SK-MEL-5 (cell line): ENCODE results near the gene RHBDD1. TPM values are rescaled to one million over a fixed set of nuclear protein-coding genes. Genes with fewer than 3 reads are reported as not detected.
"Not testable (repeated sequence)": the region's sequence is repeated elsewhere in the genome, so short reads cannot be mapped to it uniquely, and the experiment has no call there.

ENCODE experiments used
- DNase-seq: peaks from one replicate; pipeline ENCODE4 v3.0.0-alpha.2; 2016; ENCODE audit warnings: low read depth, low spot score
- in situ Hi-C: cut with HindIII; loops from 2 replicates; pipeline ENCODE4 v1.10.0; 2016; ENCODE audit warnings: low sequenced_read_pairs, high pct_unique_total_duplicates, low pct_unique_long_range_greater_than_20kb
- total RNA-seq: library from RNA; depleted of rRNA; stranded (reverse); fragments of >200 nt; shearing (Covaris generic); gene quantifications from 2 replicates; pipeline ENCODE4 v1.2.3, GENCODE V29; 2014

RHBDD1 gene
- total RNA-seq, 1 experiment from 2014 or later = 13.4 TPM

- in situ Hi-C loops = no loop called here
- DNase-seq = peak; percentile 1
Observed at GRCh38 chr2:226836548-226836885, 663 bp downstream of the RHBDD1 start.

GRCh38 chr2:226837334-226837733 is 1.5 kb downstream of the RHBDD1 start:
- in situ Hi-C loops = no loop called here
- no peak for DNase-seq

- in situ Hi-C loops = no loop called here
Observed at GRCh38 chr2:226837787-226838603, 2.1 kb downstream of the RHBDD1 start.

GRCh38 chr2:226838722-226839121 is 2.9 kb downstream of the RHBDD1 start:
- no peak for DNase-seq
- in situ Hi-C loops = no loop called here

More at GRCh38 chr2:226837787-226838603, 2.1 kb downstream of the RHBDD1 start:
- no peak for DNase-seq

- DNase-seq = no peak
- in situ Hi-C loops = no loop called here
Observed at GRCh38 chr2:226839161-226839560, 3.3 kb downstream of the RHBDD1 start.

GRCh38 chr2:226839951-226840350 is 4.1 kb downstream of the RHBDD1 start:
- in situ Hi-C loops = no loop called here
- DNase-seq = no peak

- DNase-seq, in situ Hi-C loops: not testable (repeated sequence)
Observed at GRCh38 chr2:226843001-226843400, 7.1 kb downstream of the RHBDD1 start.

- no peak for DNase-seq
- in situ Hi-C loops = no loop called here
Observed at GRCh38 chr2:226845386-226846116, 9.7 kb downstream of the RHBDD1 start.

GRCh38 chr2:226847090-226847489 is 11.2 kb downstream of the RHBDD1 start:
- no peak for DNase-seq
- in situ Hi-C loops = no loop called here

GRCh38 chr2:226847511-226847910 is 11.7 kb downstream of the RHBDD1 start:
- in situ Hi-C loops = no loop called here
- DNase-seq = no peak

- DNase-seq = no peak
- in situ Hi-C loops = no loop called here
Observed at GRCh38 chr2:226849349-226849748, 13.5 kb downstream of the RHBDD1 start.

- DNase-seq = no peak
- in situ Hi-C loops = no loop called here
Observed at GRCh38 chr2:226850024-226850423, 14.2 kb downstream of the RHBDD1 start.

- DNase-seq = no peak
- in situ Hi-C loops = no loop called here
Observed at GRCh38 chr2:226855787-226856186, 19.9 kb downstream of the RHBDD1 start.

- in situ Hi-C loops = no loop called here
- DNase-seq = no peak
Observed at GRCh38 chr2:226860087-226860486, 24.2 kb downstream of the RHBDD1 start.

- DNase-seq = no peak
- in situ Hi-C loops = no loop called here
Observed at GRCh38 chr2:226862623-226863022, 26.8 kb downstream of the RHBDD1 start.

- in situ Hi-C loops = no loop called here
Observed at GRCh38 chr2:226865273-226865672, 29.4 kb downstream of the RHBDD1 start.

GRCh38 chr2:226865710-226866109 is 29.9 kb downstream of the RHBDD1 start:
- in situ Hi-C loops = no loop called here
- DNase-seq = no peak

More at GRCh38 chr2:226865273-226865672, 29.4 kb downstream of the RHBDD1 start:
- DNase-seq = no peak

- no peak for DNase-seq
- in situ Hi-C loops = no loop called here
Observed at GRCh38 chr2:226868331-226869162, 32.7 kb downstream of the RHBDD1 start.
